OCI-LY7 (cell line): ENCODE measurements around the gene ACACB. TPM values are rescaled to one million over a fixed set of nuclear protein-coding genes. Genes with fewer than 3 reads are reported as not detected.

ENCODE experiments used
- BruUV-seq: library from RNA; stranded (reverse); fragments of 400-500 nt; replicated peaks from 2 replicates; lab custom pipeline; 2021; lab: Mats Ljungman, UMichigan
- CTCF ChIA-PET: fragments of 300-600 bp; sonication (Branson Sonifier 250); formaldehyde crosslinking; loops from one replicate; lab custom pipeline; 2022; ENCODE audit warnings: antibody characterized with exemption; ENCODE audit not compliant: unreplicated experiment; lab: Charles Lee
- POLR2A ChIA-PET: fragments of 300-600 bp; sonication (Branson Sonifier 250); formaldehyde crosslinking; loops from one replicate; lab custom pipeline; 2022; ENCODE audit warnings: antibody characterized with exemption; lab: Charles Lee
- DNase-seq: peaks from one replicate; pipeline ENCODE4 v3.0.0-alpha.2; 2015; ENCODE audit warnings: low spot score
- H2AFZ ChIP-seq: fragments of 200-600 bp; sonication (generic), shearing (Covaris generic); 2 replicates; pipeline ENCODE4 v1.6.1; 2014; ENCODE audit warnings: mild to moderate bottlenecking, antibody characterized with exemption, low read length, moderate library complexity
- H3K27ac ChIP-seq: fragments of 200-600 bp; sonication (generic); 2 replicates; pipeline ENCODE4 v1.5.1; 2014; ENCODE audit warnings: mixed run types, low read depth, mild to moderate bottlenecking, moderate library complexity, low read length, inconsistent platforms; ENCODE audit not compliant: poor library complexity, severe bottlenecking
- H3K36me3 ChIP-seq: fragments of 200-600 bp; sonication (generic); 2 replicates; pipeline ENCODE4 v1.6.1; 2014; ENCODE audit warnings: mild to moderate bottlenecking, antibody characterized with exemption, low read length, moderate library complexity, mixed read lengths; ENCODE audit not compliant: insufficient read depth
- H3K4me1 ChIP-seq: fragments of 200-600 bp; sonication (generic); 2 replicates; pipeline ENCODE4 v1.5.1; 2014; ENCODE audit warnings: mild to moderate bottlenecking, low read length; ENCODE audit not compliant: insufficient read depth, poor library complexity, severe bottlenecking
- H3K4me2 ChIP-seq: fragments of 200-600 bp; sonication (generic); 2 replicates; pipeline ENCODE4 v1.6.1; 2014; ENCODE audit warnings: mild to moderate bottlenecking, low read length
- H3K4me3 ChIP-seq: fragments of 200-600 bp; sonication (generic); 2 replicates; pipeline ENCODE4 v1.5.1; 2014; ENCODE audit warnings: mild to moderate bottlenecking, low read depth, low read length; ENCODE audit not compliant: poor library complexity, severe bottlenecking
- H3K79me2 ChIP-seq: fragments of 200-600 bp; sonication (generic); 2 replicates; pipeline ENCODE4 v1.6.1; 2016; ENCODE audit warnings: low read depth, mild to moderate bottlenecking, low read length, moderate library complexity, mixed read lengths; ENCODE audit not compliant: insufficient read depth
- H3K9me2 ChIP-seq: fragments of 200-600 bp; sonication (generic); 2 replicates; pipeline ENCODE4 v1.6.1; 2016; ENCODE audit warnings: mild to moderate bottlenecking, low read length, mixed read lengths; ENCODE audit not compliant: insufficient read depth
- H3K9me3 ChIP-seq: fragments of 200-600 bp; sonication (generic); 2 replicates; pipeline ENCODE4 v1.6.1; 2014; ENCODE audit warnings: mild to moderate bottlenecking, mixed run types, low read length, mixed read lengths
- H4K20me1 ChIP-seq: fragments of 200-600 bp; sonication (generic); 2 replicates; pipeline ENCODE4 v1.6.1; 2014; ENCODE audit warnings: mild to moderate bottlenecking, antibody characterized with exemption, low read length, moderate library complexity, mixed read lengths; ENCODE audit not compliant: insufficient read depth
- CTCF ChIP-seq: fragments of 200-600 bp; sonication (generic); conservative IDR thresholded peaks from 2 replicates; pipeline ENCODE4 v1.5.1; 2014; ENCODE audit warnings: mild to moderate bottlenecking, antibody characterized with exemption, low read length, moderate library complexity, mixed read lengths
- EZH2phosphoT487 ChIP-seq: fragments of 200-600 bp; sonication (generic); IDR thresholded peaks from 2 replicates; pipeline ENCODE4 v1.6.1; 2018; ENCODE audit warnings: low read depth, borderline replicate concordance, mild to moderate bottlenecking, mixed run types, antibody characterized with exemption, low read length, moderate library complexity, mixed read lengths
- intact Hi-C: fragments of 100-400 bp; cut with micrococcal nuclease; formaldehyde crosslinking; loops from one replicate; pipeline ENCODE4 v1.10.0; 2022; ENCODE audit not compliant: unreplicated experiment
- total RNA-seq, 2 experiments: library from RNA; depleted of rRNA in 1 of 2; stranded (reverse); fragments of >200 nt in 1 of 2; shearing (Covaris generic) in 1 of 2; gene quantifications; 2 replicates each; pipeline ENCODE4 v1.2.3, GENCODE V29; 2014 to 2022

ACACB gene
- total RNA-seq, 2 experiments from 2014 or later = 19.7 to 45.1 TPM

DNA sequence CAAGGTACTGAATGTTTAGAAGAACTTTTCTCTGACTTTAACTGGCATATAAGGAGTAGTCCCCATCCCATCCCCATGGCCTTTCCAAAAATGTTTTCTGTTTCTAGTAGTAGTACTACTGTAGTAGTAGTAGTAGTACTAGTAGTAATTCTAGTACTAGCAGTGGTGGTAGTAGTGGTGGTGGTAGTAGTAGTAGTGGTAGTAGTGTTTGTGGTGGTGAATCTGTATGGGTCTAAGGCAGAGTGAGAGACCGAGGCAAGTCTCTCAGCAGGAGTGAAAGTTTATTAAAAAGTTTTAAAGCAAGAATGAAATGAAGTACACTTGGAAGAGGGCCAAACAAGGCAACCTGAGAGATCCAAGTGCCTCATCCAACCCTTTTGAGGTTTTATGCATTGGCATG is 134.1 kb downstream of the ACACB start:
- peaks cover 13% of the 10 kb centered on the region for H3K36me3 ChIP-seq
- no peaks in the 10 kb centered on the region for H3K4me1 ChIP-seq
- ChIA-PET POLR2A (no interaction called here), CTCF (no interaction called here)
- no peaks in the 10 kb centered on the region for H4K20me1 ChIP-seq
- H3K27ac ChIP-seq = no peak overlapping the region
- TF ChIP-seq EZH2phosphoT487 = no peak
- TF ChIP-seq CTCF = no peak
- intact Hi-C loops = no loop called here
- H3K9me2 ChIP-seq = no peaks in the 10 kb centered on the region
- H3K4me2 ChIP-seq = no peak overlapping the region
- no peaks in the 10 kb centered on the region for H3K79me2 ChIP-seq
- no peaks in the 10 kb centered on the region for H3K9me3 ChIP-seq
- DNase-seq = no peak
- BruUV-seq = no TSS peak
- no peak overlapping the region for H2AFZ ChIP-seq
- H3K4me3 ChIP-seq = no peak overlapping the region

- no TSS peak for BruUV-seq
- H3K79me2 ChIP-seq = no peaks in the 10 kb centered on the region
- POLR2A ChIA-PET = no interaction called here
Observed at GRCh38 chr12:109252799-109253198, 136.4 kb downstream of the ACACB start.

More at GRCh38 chr12:109252799-109253198, 136.4 kb downstream of the ACACB start:
- H3K4me3 ChIP-seq = no peak overlapping the region
- H4K20me1 ChIP-seq = no peaks in the 10 kb centered on the region
- no peak overlapping the region for H3K27ac ChIP-seq
- intact Hi-C loops = no loop called here
- H3K4me2 ChIP-seq = no peak overlapping the region
- H3K9me3 ChIP-seq = no peaks in the 10 kb centered on the region
- no peak overlapping the region for H2AFZ ChIP-seq
- CTCF ChIA-PET = no interaction called here
- no peaks in the 10 kb centered on the region for H3K9me2 ChIP-seq
- H3K4me1 ChIP-seq = no peaks in the 10 kb centered on the region
- H3K36me3 ChIP-seq = peaks cover 3% of the 10 kb centered on the region; the same call in 1 of the 2 replicates
- no peak for DNase-seq
- TF ChIP-seq CTCF = no peak
- TF ChIP-seq EZH2phosphoT487 = no peak
